Measurements from ENCODE around the gene MS4A2.
"Not testable (repeated sequence)": the region's sequence is repeated elsewhere in the genome, so short reads cannot be mapped to it uniquely, and the experiment has no call there.

Gene MS4A2

GRCh38 chr11:60125956-60126585 is 37.6 kb downstream of the MS4A2 start:
- H3K4me3 ChIP-seq (ENCODE audit: extremely low read depth, insufficient read depth, low read length, poor library complexity, severe bottlenecking), result no peak overlapping the region
- H3K4me1 ChIP-seq (ENCODE audit: control insufficient read depth, insufficient read depth, low read length, poor library complexity, severe bottlenecking), result no peaks in the 10 kb centered on the region
- H3K36me3 ChIP-seq (ENCODE audit: control insufficient read depth, insufficient read depth, low read length), result no peaks in the 10 kb centered on the region
- H3K27ac ChIP-seq (ENCODE audit: low read depth, low read length, severe bottlenecking), result no peak overlapping the region
- no peaks in the 10 kb centered on the region for H3K9me3 ChIP-seq (ENCODE audit: control insufficient read depth, low read length)

DNA sequence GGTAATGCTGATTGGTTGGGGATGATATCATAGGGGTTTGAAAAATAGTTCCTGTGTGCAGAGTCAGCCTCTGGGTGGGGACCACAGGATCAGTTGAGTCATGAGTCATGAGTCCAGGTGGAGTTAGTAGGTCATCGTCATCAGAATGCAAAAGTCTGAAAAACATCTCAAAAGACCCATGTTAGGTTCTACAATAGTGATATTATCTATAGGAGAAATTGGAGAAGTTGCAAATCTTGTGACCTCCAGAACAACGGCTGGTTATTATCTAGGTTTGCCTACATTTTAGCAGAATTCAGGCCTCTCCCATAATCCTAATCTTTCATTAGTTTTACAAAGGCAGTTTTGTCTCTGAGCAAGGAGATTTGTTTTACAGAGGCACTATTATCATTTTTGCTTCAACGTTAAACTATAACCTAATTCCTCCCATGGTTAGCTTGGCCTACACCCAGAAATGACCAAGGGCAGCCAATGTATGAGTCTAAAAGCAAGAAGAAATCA is 38.9 kb downstream of the MS4A2 start:
- no peak overlapping the region for H3K27ac ChIP-seq (ENCODE audit: low read depth, low read length, severe bottlenecking)
- H3K4me3 ChIP-seq (ENCODE audit: extremely low read depth, insufficient read depth, low read length, poor library complexity, severe bottlenecking), result no peak overlapping the region
- no CpG with 5 or more reads among the region's 3 CpGs for WGBS, 2 experiments (ENCODE audit: insufficient coverage in 2 of 2)

GRCh38 chr11:60128376-60128775 is 39.9 kb downstream of the MS4A2 start:
- no peak overlapping the region for H3K27ac ChIP-seq (ENCODE audit: low read depth, low read length, severe bottlenecking)
- H3K36me3 ChIP-seq (ENCODE audit: control insufficient read depth, insufficient read depth, low read length), result no peaks in the 10 kb centered on the region
- no peaks in the 10 kb centered on the region for H3K4me1 ChIP-seq (ENCODE audit: control insufficient read depth, insufficient read depth, low read length, poor library complexity, severe bottlenecking)
- no CpG with 5 or more reads among the region's 2 CpGs for WGBS, 2 experiments (ENCODE audit: insufficient coverage in 2 of 2)
- no peaks in the 10 kb centered on the region for H3K9me3 ChIP-seq (ENCODE audit: control insufficient read depth, low read length)
- no peak overlapping the region for H3K4me3 ChIP-seq (ENCODE audit: extremely low read depth, insufficient read depth, low read length, poor library complexity, severe bottlenecking)

More for the DNA sequence above, 38.9 kb downstream of the MS4A2 start:
- Histone ChIP-seq H3K36me3 (ENCODE audit: control insufficient read depth, insufficient read depth, low read length) (no peaks in the 10 kb centered on the region), H3K9me3 (ENCODE audit: control insufficient read depth, low read length) (no peaks in the 10 kb centered on the region), H3K4me1 (ENCODE audit: control insufficient read depth, insufficient read depth, low read length, poor library complexity, severe bottlenecking) (no peaks in the 10 kb centered on the region)

DNA sequence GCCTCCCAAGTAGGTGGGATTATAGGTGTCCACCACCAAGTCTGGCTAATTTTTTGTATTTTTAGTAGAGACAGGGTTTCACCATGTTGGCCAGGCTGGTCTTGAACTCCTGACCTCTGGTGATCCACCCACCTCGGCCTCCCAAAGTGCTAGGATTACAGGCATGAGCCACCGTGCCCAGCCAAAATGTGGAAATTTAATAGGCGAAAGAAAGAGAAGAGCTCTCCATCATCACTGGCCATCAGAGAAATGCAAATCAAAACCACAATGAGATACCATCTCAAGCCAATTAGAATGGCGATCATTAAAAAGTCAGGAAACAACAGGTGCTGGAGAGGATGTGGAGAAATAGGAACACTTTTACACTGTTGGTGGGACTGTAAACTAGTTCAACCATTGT is 40.4 kb downstream of the MS4A2 start:
- 100% methylated on average over 2 of the region's 4 CpGs; no CpG with 5 or more reads in 1 of the 2 experiments for WGBS, 2 experiments (ENCODE audit: insufficient coverage in 2 of 2)
- H3K4me3 ChIP-seq (ENCODE audit: extremely low read depth, insufficient read depth, low read length, poor library complexity, severe bottlenecking); H3K9me3 ChIP-seq (ENCODE audit: control insufficient read depth, low read length); H3K36me3 ChIP-seq (ENCODE audit: control insufficient read depth, insufficient read depth, low read length); H3K27ac ChIP-seq (ENCODE audit: low read depth, low read length, severe bottlenecking); H3K4me1 ChIP-seq (ENCODE audit: control insufficient read depth, insufficient read depth, low read length, poor library complexity, severe bottlenecking): not testable (repeated sequence)

DNA sequence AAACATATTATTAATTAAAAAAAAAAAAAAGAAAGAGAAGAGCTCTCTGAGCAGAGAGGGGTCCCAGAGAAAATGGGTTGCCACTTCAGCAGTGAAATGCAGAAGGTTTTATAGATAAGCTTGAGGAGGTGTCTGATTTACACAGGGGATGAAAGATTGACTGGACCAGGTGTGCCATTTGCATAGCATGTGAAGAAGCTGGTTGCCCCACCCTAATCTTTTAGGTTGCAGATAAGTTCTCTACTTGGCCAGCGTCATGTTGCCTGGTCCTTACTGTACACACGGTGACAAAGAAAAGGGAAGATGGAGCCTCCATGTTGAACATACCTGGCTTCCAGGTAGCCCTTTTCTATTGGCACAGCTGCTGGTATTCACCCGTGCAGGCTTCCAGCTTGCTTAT is 41.4 kb downstream of the MS4A2 start:
- WGBS, 2 experiments (ENCODE audit: insufficient coverage in 2 of 2), result 91 to 94% methylated on average over 2 of the region's 3 CpGs
- Histone ChIP-seq H3K4me1 (ENCODE audit: control insufficient read depth, insufficient read depth, low read length, poor library complexity, severe bottlenecking) (no peaks in the 10 kb centered on the region), H3K36me3 (ENCODE audit: control insufficient read depth, insufficient read depth, low read length) (no peaks in the 10 kb centered on the region), H3K9me3 (ENCODE audit: control insufficient read depth, low read length) (no peaks in the 10 kb centered on the region), H3K27ac (ENCODE audit: low read depth, low read length, severe bottlenecking) (no peak overlapping the region), H3K4me3 (ENCODE audit: extremely low read depth, insufficient read depth, low read length, poor library complexity, severe bottlenecking) (no peak overlapping the region)

DNA sequence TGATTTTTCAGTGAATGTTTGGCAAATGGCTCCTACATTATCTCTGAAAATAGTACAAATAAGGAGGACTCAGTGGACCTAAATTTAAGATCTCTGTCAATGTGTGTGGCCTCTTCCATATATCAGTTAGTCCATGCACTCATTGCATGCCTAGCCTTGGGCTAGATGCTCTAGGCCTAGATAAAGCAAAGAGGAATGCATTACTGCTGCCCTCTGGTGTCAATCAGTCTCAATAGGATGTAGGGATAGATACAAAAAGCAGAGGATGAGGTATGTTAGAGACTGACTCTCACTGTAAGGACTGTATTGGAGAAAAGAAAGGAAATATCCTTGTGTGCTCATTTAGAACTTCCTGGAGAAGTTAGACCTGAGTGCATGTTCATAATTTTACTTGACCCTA is 42.0 kb downstream of the MS4A2 start:
- H3K4me3 ChIP-seq (ENCODE audit: extremely low read depth, insufficient read depth, low read length, poor library complexity, severe bottlenecking), result no peak overlapping the region
- no peaks in the 10 kb centered on the region for H3K36me3 ChIP-seq (ENCODE audit: control insufficient read depth, insufficient read depth, low read length)
- H3K4me1 ChIP-seq (ENCODE audit: control insufficient read depth, insufficient read depth, low read length, poor library complexity, severe bottlenecking), result no peaks in the 10 kb centered on the region
- no peak overlapping the region for H3K27ac ChIP-seq (ENCODE audit: low read depth, low read length, severe bottlenecking)
- no peaks in the 10 kb centered on the region for H3K9me3 ChIP-seq (ENCODE audit: control insufficient read depth, low read length)

- no peak overlapping the region for H3K4me3 ChIP-seq (ENCODE audit: extremely low read depth, insufficient read depth, low read length, poor library complexity, severe bottlenecking)
- H3K4me1 ChIP-seq (ENCODE audit: control insufficient read depth, insufficient read depth, low read length, poor library complexity, severe bottlenecking), result no peaks in the 10 kb centered on the region
These were observed 43.4 kb downstream of the MS4A2 start for GRCh38 chr11:60131912-60132311.

DNA sequence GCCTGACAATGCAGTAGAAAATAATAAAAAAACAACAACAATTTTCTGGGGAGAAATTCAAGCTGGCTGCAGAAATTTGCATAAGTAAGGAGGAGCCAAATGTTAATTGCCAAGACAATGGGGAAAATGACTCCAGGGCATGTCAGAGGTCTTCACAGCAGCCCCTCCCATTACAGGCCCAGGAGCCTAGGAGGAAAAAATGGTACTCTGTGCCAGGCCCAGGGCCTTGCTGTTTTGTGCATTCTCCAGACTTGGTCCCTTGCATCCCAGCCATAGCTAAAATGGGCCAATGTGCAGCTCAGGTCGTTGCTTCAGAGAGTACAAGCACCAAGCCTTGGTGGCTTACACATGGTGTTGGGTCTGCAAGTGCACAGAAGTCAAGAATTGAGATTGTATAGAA is 45.5 kb downstream of the MS4A2 start:
- Histone ChIP-seq H3K27ac (ENCODE audit: low read depth, low read length, severe bottlenecking) (no peak overlapping the region), H3K36me3 (ENCODE audit: control insufficient read depth, insufficient read depth, low read length) (no peaks in the 10 kb centered on the region), H3K4me3 (ENCODE audit: extremely low read depth, insufficient read depth, low read length, poor library complexity, severe bottlenecking) (no peak overlapping the region), H3K9me3 (ENCODE audit: control insufficient read depth, low read length) (no peaks in the 10 kb centered on the region), H3K4me1 (ENCODE audit: control insufficient read depth, insufficient read depth, low read length, poor library complexity, severe bottlenecking) (no peaks in the 10 kb centered on the region)
- WGBS, 2 experiments (ENCODE audit: insufficient coverage in 2 of 2), result 11 to 33% methylated on average over 1 of the region's 1 CpG

More at GRCh38 chr11:60131912-60132311, 43.4 kb downstream of the MS4A2 start:
- no peaks in the 10 kb centered on the region for H3K9me3 ChIP-seq (ENCODE audit: control insufficient read depth, low read length)
- H3K27ac ChIP-seq (ENCODE audit: low read depth, low read length, severe bottlenecking), result no peak overlapping the region
- no peaks in the 10 kb centered on the region for H3K36me3 ChIP-seq (ENCODE audit: control insufficient read depth, insufficient read depth, low read length)
- WGBS, 2 experiments (ENCODE audit: insufficient coverage in 2 of 2), result 100% methylated on average over 1 of the region's 3 CpGs

DNA sequence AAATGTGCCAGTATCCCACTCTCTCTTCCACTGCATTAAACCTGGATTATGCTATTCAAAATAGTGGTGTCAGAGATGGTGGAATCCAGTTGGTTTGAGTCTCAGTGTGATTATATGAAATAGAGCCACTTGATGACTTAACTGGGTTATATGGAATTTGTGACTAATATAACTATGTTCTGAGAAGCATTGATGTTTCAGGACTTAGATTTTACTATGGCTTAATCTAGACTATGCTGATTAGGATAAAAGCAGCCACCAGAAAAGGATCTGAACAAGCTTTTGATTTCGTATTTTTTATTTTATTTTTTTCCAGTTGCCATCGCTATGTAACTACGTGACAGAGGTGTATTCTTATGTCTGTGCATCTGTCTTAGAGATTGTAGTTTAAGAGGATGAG is 55.3 kb downstream of the MS4A2 start:
- no peak overlapping the region for H3K4me3 ChIP-seq (ENCODE audit: extremely low read depth, insufficient read depth, low read length, poor library complexity, severe bottlenecking)
- WGBS, 2 experiments (ENCODE audit: insufficient coverage in 2 of 2), result 80 to 89% methylated on average over 3 of the region's 3 CpGs
- no peak overlapping the region for H3K27ac ChIP-seq (ENCODE audit: low read depth, low read length, severe bottlenecking)
- no peaks in the 10 kb centered on the region for H3K9me3 ChIP-seq (ENCODE audit: control insufficient read depth, low read length)
- no peaks in the 10 kb centered on the region for H3K36me3 ChIP-seq (ENCODE audit: control insufficient read depth, insufficient read depth, low read length)
- no peaks in the 10 kb centered on the region for H3K4me1 ChIP-seq (ENCODE audit: control insufficient read depth, insufficient read depth, low read length, poor library complexity, severe bottlenecking)

DNA sequence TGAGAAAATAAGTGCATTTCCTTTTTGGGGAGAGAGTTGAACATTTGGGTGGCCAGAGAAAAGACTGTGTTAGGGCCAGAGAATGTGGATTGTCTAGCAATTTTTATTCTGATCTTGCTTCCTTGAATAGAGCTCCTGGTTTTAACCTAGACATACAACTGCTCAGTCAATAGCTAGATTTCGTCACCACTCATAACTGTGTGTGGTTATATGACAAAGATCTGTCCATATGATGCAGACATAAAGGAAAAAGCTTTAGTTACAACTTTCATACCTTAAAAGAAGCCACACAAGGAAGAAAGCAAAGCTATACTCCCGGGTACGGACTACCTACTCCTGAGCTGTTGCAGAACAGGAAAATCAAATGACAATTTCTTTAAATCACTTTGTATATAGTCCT is 57.2 kb downstream of the MS4A2 start:
- WGBS, 2 experiments (ENCODE audit: insufficient coverage in 2 of 2), result no CpG with 5 or more reads among the region's 3 CpGs

More for the DNA sequence above, 57.2 kb downstream of the MS4A2 start:
- Histone ChIP-seq H3K4me1 (ENCODE audit: control insufficient read depth, insufficient read depth, low read length, poor library complexity, severe bottlenecking) (no peaks in the 10 kb centered on the region), H3K9me3 (ENCODE audit: control insufficient read depth, low read length) (no peaks in the 10 kb centered on the region), H3K27ac (ENCODE audit: low read depth, low read length, severe bottlenecking) (no peak overlapping the region), H3K36me3 (ENCODE audit: control insufficient read depth, insufficient read depth, low read length) (no peaks in the 10 kb centered on the region), H3K4me3 (ENCODE audit: extremely low read depth, insufficient read depth, low read length, poor library complexity, severe bottlenecking) (no peak overlapping the region)
